ELR (cell line): ENCODE data around the gene OR7C1.
"Not testable (repeated sequence)": the region's sequence is repeated elsewhere in the genome, so short reads cannot be mapped to it uniquely, and the experiment has no call there.

ENCODE experiments used
- DNase-seq: peaks from one replicate; pipeline ENCODE4 v3.0.0-alpha.2; 2015; ENCODE audit warnings: low read depth

Gene OR7C1

DNA sequence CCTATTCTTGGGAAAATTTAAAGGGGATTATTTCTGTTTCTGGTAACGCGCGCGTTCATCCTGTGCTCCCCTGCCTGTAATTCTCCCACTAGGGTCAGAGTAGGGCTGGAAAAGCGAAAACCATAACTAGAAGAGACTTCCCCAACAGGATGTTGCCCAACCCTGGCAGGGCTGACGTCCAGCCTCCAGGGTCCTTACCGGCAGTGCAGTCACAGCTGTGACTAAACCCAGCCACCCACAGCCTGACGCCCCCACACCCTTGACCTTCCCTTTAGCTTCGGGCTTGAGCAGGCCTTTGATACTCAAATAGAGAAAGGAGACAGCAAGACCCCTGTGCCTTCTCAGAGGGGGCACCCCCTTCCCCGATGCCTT lies 50.3 kb downstream of the OR7C1 start:
- DNase-seq, result peak; percentile 76

DNA sequence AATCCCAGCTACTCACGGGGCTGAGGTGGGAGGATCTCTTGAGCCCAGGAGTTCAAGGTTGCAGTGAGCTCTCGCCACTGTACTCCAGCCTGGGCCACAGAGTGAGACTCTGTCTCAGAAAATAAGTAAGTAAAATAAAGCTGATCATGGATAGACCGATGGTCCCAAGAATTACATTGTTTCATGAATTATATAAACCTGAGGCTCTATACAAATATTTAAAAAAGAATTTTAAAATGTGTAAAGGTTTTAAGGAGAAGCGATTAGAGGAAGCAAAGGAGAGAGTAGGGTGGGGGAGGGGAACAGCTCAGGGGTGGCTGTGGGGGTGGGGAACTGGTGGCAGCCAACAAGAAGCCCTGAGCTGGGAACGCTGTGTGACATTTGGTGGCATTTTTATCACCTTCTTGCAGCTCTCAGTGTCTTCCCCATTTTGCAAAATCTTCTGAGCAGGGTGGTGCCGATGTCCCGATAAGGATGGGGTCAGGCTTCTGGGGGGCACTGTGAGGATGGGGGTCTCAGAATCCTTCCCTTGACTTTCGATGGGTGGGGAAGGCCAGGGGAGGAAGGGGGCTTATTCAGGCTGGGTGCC lies 51.5 kb downstream of the OR7C1 start:
- DNase-seq, result not testable (repeated sequence)

DNA sequence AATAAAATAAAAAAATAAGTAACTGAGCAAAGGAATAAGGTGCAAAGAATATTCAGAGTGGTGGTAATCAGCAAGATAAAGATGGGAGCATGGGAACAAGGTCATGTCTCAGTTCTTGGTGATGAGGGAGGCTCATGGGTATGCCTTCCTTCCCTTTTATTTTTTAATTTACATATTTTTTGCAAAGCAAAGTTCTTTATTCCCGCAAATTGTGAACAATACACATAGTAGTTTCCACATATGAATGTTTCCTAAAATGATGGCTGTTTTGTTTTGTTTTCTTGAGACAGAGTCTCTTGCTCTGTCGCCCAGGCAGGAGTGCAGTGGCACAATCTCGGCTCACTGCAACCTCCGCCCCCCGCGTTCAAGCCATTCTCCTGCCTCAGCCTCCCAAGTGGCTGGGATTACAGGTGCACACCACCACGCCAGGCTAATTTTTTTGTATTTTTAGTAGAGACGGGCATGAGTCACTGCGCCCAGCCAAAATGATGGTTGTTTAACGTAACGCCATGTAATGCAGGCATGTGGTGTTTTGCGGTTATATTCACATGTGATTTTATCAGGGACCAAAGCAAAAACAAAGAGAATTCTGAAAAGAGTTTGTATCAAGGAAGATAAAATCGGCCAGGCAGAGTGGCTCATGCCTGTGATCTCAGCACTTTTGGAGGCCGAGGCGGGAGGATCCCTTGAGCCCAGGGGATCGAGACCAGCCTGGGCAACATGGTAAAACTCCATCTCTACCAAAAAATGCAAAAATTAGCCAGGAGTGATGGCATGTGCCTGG lies 52.2 kb downstream of the OR7C1 start:
- DNase-seq, result no peak

DNA sequence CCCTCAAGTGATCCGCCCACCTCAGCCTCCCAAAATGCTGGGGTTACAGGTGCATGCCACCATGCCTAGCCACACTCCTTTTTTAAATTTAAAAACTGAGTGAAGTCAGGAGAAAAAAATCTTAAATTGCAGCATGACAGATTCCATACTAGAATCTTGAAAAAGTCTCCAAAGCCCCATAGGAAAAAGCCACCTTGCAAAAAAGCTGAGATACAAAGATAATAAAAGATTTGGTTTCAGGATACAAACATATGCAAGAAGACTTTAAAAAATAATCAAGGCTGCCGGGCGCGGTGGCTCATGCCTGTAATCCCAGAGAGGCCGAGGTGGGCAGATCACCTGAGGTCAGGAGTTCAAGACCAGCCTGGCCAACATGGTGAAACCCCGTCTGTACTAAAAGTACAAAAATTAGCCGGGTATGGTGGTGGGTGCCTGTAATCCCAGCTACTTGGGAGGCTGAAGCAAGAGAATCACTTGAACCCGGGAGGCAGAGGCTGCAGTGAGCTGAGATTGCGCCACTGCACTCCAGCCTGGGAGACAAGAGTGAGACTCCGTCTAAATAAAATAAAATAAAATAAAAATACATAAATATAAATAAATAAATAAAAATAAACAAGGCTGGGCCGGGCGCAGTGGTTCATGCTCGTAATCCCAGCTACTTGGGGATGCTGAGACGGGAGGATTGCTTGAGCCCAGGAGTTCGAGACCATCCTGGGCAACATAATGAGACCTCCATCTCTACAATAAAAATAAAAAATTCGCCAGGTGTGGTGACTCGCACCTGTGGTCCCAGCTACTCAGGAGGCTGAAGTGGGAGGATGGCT lies 53.1 kb downstream of the OR7C1 start:
- DNase-seq, result not testable (repeated sequence)

DNA sequence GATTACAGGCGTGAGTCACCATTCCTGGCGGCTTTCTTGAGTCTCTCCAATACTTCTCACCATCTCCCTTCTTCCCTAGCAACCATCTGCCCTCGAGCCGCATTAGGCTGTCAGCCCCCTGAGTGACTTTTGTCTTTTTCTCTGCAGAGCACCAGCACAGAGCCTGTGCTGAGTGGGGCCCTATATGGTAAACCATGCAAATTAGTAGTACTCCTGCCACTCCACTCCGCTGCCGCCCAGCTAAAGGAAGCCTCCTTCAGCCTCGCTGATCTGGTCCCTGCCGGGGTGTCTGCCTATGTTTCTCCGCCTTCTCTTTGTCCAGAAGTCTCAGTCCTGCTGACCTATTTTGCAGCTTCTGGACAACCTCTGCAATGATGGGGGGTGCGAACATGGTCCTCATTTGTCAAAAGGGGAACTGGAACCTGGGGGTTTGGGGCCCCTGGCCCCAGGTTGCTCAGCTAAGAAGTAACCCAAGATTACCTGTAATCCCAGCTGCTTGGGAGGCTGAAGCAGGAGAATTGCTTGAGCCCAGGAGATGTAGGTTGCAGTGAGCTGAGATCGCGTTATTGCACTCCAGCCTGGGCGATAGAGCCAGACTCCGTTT lies 54.3 kb downstream of the OR7C1 start:
- not testable (repeated sequence) for DNase-seq

DNA sequence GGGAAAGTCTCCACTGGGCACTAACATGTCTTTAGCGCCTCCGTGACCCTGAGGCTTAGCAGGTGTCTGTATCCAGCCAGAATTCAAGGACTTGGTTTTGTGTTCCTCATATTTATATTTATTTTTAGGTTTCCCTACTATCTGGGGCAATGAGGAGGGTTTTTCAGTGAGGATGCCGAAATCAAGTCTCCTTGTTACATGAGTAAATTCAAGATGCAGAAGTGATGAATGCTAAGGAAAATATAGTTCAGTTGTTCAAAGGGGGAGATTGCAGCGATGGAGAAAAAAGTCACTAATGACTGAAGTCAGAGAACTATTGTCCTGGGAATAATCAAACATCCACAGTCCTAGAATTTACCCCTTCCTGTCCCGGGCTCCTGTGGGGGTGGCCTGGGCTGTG lies 55.8 kb downstream of the OR7C1 start:
- DNase-seq, result no peak

DNA sequence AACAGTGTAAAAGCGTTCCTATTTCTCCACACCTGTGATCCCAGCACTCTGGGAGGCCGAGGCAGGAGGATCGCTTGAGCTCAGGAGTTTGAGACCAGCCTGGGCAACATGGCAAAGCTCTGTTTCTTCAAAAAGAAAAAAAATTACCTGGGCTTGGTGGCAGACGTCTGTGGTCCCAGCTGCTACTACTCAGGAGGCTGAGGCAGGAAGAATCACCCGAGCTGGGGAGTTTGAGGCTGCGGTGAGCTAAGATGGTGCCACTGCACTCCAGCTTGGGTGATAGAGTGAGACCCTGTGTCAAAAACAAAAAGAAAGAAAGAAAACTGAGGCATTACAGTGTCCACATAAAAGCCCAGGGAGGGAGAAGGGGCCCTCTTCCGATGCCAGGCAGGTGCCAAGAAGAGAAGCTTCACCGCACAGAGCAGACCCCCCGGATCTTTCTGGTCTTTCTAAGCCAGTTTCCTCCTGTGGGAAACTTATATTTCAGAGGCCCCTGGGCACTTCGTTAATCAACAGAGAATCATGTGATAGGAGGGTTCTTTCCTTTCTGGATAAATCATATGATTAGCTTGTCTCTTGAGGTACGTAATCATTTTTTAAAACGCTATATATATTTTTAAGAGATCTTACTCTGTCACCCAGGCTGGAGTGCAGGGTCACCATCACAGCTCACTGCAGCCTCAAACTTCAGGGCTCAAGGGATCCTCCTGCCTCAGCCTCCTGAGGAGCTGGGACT lies 56.7 kb downstream of the OR7C1 start, which contains the start of gene ADGRE2:
Gene ADGRE2 (minus strand): TSS at position 451 of the 736 bp plus-strand sequence. CDS start 1,804 bp downstream, outside the sequence.
- not testable (repeated sequence) for DNase-seq

DNA sequence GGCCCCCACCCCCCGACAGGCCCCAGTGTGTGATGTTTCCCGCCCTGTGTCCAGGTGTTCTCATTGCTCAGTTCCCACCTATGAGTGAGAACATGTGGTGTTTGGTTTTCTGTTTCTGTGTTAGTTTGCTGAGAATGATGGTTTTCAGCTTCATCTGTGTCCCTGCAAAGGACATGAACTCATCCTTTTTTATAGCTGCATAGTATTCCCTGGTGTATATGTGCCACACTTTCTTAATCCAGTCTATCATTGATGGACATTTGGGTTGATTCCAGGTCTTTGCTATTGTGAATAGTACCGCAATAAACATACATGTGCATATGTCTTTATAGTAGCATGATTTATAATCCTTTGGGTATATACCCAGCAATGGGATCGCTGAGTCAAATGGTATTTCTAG lies 57.3 kb downstream of the OR7C1 start:
- DNase-seq, result not testable (repeated sequence)

DNA sequence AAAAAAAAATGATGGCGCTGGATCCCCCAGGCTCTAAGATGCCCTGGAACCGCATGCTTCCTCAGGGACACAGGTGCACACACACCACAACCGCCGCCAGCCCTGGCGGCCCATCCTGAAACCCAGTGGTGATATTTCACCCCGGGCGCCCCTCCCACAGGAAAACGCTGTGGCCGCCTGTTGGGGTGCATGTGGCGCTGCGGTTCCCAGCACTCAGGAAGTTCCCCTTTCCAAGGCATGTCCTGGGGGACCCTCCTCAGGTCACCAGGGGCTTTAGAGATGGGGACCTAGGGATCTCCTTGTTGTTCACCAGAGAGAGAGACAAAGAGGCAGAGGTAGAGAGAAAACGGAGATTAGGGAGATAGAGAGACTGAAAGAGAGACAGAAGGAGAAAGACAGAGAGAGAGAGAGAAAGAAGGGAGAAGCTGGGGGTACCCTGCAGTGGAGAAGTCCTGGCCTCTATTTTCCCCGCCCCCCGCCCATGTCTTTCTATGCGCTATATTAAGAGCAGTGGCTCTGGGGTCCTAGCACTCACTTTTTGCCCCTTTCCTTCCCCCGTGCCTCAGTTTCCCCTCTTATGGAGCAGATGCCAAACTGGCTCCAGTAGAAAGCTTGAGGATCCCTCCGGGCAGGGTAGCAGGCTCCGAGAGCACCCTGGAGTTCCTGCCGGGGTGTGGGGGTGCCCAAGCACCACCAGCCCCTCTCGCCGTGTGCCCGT lies 59.0 kb downstream of the OR7C1 start:
- DNase-seq, result no peak

DNA sequence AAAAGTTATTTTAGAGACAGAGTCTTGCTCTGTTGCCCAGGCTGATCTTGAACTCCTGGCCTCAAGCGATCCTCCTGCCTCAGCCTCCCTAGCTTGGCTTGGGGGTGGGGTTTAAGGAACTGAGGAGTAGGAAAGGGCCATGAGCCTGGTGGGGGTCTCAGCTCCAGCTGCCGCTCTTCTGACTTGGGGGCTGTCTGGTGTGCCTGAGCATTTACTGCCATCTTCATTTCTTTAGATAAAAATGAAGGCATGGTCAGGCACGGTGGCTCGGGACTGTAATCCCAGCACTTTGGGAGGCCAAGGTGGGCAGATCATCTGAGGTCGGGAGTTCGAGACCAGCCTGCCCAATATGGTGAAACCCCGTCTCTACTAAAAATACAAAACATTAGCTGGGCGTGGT lies 59.7 kb downstream of the OR7C1 start:
- DNase-seq, result not testable (repeated sequence)

DNA sequence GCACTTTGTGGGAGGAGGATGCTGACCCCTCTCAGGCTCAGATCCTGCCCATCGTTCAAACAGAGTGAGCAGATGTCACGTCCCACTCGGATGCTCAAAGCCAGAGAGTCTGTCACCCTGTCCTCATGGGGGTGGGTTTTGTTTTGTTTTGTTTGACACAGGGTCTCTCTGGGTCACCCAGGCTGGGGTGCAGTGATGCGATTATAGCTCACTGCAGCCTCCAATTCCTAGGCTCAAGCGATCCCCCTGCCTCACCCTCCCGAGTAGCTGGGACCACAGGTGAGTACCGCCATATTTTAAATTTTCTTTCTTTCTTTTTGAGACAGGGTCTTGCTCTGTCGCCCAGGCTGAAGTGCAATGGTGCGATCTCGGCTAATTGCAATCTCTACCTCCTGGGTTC lies 60.6 kb downstream of the OR7C1 start:
- DNase-seq, result no peak

DNA sequence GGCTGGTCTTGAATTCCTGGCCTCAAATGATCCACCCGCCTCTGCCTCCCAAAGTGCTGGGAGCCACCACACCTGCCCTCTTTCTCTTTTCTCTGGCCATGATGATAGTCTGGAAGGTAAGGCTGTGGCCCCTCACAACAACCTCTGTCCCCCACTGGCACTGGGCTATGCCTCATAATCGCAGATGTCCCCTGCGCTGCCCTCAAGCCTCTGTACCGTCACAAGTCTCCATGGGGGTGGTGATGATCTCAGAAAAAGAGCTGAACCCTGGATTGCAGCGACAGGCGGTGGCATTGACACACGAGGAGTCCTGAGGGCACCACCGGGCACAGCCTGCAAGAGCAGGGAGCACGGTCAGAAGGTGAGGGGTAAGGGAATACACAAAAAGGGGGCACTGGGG lies 61.3 kb downstream of the OR7C1 start:
- not testable (repeated sequence) for DNase-seq

DNA sequence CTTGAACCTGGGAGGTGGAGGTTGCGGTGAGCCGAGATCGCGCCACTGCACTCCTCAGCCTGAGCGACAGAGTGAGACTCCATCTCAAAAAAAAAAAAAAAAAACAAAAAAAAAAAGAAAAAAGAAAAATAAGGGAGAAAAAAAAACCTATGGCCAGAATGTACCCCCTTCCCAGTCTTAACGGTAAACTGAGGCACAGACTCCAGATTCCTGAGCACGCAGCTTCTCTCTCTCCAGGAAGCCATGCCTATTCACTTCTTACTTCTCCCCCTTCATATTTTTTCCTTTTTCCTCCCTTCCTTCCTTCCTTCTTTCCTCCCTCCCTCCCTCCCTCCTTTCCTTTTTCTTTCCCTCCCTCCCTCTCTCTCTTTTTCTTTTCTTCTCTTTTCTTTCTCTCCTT lies 62.0 kb downstream of the OR7C1 start:
- DNase-seq, result no peak

DNA sequence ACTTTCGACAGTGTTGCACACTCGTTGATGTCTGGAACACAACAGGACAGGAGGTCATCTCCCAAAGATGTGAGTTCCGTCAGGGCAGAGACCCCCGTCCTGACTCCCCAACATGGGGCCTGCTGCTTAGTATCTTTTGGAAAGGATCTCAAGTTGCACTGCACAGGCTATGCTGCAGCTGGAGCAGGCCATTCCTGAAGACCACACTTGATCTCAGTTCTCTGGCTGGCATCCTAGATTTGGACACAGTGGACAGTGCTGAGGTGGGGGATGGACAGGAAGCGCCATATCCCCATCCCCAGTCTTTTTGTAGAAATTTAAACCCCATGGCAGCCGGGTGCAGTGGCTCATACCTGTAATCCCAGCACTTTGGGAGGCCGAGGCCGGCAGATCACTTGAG lies 62.5 kb downstream of the OR7C1 start:
- DNase-seq, result no peak

DNA sequence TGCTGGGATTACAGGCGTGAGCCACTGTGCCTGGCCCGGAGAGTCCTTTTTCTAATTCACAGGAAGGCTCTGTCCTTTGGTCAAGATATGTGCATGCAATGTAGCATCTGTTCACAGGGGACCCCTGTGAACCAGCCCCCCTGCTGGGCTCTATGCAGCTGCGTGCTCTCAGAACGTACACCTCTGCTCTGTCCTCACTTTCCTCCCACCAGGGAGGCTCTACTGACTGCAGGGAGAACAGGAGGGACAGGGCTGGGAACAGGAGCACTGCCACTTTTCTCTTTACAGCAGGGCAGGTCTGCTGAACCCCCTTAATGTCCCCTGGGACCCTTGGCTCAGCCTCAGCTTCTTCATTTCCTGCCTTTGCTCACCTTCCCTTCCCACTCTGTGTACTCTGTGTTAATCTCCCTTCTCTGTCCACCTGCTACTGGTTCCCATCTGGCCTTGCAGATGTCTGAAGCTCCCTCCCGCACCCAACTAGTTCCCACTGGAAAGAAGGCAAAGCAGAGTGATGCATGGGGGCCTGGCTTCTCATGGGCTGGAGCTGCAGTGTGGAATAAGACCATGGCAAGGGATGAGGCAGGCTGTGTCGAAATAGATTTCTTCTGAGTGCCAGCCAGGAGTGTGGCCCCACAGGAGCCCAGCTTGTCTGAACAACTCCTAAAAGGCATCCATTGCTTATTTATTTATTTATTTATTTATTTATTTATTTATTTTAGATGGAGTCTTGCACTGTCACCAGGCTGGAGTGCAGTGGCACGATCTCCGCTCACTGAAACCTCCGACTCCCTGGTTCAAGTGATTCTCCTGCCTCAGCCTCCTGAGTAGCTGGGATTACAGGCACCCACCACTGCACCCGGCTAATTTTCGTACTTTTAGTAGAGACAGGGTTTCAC lies 63.8 kb downstream of the OR7C1 start:
- no peak for DNase-seq

DNA sequence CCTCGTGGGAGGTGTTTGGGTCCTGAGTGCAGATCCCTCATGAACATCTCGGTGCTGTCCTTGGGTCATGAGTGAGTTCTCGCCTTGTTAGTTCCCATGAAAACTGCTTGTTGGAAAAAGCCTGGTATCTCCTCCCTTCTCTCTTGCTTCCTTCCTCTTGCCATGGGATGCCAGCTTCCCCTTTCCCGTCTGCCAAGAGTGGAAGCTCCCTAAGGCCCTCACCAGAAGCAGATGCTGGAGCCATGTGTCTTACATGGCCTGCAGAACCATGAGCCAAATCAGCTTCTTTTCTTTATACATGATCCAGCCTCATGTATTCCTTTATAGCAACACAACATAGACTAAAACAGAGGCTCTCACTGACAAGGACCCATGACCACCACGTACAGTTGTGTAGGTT lies 64.8 kb downstream of the OR7C1 start:
- no peak for DNase-seq

DNA sequence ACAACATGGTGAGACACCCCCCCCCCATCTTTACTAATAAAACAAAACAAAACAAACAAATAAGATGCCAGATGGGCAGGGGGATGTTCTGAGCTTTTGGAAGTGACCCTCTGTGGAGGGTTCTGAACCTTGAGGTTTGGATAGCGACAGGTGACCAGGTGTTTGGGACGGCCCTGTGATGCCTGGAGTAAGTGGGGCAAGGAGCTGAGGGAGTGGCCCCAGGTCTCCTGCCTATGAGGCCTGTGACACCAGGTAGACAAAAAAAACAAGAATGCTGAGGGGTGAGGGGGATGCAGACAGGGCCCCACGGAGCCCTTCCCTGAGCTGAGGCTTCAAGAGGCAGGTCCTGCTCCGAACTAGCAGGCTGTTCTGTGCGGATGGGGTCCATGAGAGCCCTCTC lies 65.8 kb downstream of the OR7C1 start:
- no peak for DNase-seq

DNA sequence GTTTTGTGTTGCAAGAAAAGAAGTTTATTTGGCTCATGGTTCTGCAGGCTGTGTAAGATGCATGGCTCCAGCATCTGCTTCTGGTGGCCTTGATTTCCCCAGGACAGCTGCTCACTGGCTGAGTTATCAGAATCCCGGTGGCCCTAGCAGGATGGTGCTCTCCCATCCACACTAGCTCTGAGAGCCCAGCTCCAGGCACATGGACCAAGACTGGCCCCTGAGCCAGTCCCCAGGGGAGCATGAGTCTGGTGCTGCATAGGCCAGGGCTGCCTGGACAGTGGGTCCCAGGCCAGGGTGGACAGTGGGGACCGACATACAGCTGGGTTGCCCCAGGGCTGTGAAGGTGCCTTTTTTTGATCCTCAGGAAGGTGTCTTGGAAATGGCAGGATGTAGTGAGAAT lies 67.0 kb downstream of the OR7C1 start:
- no peak for DNase-seq

DNA sequence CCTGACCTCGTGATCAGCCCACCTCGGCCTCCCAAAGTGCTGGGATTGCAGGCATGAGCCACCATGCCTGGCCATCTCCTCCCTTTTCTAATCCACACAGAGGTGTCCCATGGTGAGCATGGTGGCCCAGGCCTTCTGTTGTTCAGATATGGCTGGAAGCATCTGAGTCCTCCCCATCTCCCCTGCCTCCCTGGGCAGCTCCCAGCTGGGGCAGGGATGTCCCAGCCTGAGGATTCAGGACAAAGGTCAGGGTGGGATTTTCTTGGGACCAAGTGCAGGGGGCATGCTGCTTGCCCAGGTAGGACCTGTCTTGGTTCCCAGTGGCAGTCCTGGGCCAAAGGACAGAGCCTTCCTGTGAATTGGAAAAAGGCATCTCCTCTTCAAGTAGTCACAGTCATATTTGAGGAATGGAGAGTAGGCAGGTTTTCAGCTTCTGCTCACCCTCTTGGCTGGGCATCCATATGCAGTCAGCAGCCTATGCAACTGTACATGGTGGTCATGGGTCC lies 67.5 kb downstream of the OR7C1 start:
- no peak for DNase-seq

DNA sequence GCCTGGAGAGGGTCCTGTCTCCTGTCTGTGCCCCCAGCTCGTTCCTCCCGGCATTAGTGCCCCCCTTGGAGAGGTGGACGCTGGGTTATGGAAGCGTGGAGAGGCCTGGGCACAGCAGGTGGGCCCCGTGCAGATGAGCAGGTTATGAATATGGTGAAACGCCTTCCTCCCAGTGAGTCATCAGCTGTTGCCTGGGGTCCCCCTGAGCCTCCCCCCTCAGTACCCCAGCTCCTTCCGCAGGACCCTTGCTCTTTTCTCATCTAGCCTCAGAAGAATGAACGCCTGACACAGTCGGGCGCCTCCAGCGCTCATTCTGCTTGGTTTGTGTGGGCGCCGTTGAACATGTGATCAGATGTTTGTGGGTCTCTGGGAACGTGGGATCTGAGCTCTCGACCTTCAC lies 69.1 kb downstream of the OR7C1 start:
- not testable (repeated sequence) for DNase-seq
